SK-N-DZ (cell line): ENCODE results near the gene WWTR1.

Experiments used
- DNase-seq: peaks from one replicate; pipeline ENCODE4 v3.0.0-alpha.2; 2015; ENCODE audit warnings: low spot score

The WWTR1 gene

DNA sequence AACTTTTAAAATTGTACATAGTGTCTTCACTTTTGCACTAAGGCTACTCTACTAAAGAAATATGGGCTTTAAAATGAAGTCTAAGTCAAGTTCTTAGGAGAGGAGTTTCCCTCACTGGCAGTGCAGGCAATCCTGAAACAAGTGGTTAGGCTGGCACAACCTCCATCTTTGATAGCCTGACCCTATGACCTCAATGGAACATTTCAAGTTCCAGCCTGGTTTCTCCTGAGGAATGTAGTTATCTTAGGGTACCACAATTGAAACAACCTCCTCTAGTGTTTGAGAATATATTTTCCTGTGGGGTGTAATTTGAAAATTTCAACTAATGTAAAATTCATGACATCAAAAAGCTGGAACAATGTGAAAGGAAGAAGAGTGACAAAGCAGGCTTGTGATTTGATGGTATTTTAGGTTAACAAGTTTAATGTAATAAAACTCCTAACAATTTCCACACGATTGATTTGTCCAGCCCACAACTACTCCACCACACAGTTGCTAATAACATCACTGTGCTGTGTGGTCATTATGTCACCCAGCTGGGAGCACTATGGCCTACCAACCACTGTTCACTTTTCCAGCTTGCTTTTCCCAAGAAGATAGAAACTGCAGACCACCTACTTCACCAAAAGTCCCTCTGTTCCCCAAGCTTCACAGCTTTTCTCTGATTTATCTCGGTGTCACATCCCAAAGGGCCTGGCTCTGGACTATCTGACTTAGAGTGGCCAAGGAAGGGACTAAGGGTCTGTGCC lies 1.8 kb downstream of the WWTR1 start:
- DNase-seq: no peak

DNA sequence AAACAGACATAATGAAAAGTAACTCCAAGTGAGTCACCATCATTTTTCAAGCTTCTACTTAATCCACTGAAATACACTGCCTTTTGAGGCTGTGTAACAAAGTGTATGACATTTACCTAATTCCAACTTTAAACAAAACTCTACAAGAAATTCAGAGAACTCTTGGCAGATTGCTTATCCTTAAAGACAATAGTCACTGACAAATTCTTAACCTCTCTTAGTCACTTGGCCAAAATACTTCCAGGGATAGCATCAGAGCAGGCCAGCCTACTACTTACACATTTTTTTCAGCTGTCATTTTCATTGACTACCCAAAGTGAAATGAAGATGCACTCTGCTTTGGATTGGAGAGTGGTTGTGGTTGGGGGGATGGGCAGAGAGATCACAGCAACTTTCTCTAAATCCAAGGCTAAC lies 3.6 kb downstream of the WWTR1 start:
- DNase-seq: no peak

GRCh38 chr3:149653564-149653963 lies 4.3 kb downstream of the WWTR1 start:
- no peak for DNase-seq

DNA sequence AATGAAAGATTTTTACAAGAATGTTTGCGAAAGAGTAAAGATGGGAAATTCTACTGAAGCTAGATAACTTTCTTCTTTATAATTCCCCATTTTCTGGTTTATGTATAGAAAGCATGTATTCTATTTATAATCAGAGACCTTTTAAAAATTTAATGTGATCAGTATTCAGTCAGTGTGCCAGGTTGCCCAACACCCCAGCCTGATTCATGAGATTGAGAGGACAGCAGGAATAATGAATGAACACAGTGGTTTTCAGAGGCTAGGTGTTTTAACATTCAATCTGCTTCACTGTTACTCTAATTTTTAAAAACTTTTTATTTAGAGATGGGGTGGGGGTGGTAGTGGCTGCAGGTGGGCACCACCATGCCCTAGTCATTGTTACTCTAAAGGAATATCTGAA lies 4.7 kb downstream of the WWTR1 start:
- DNase-seq: no peak

GRCh38 chr3:149650828-149651227 lies 7.0 kb downstream of the WWTR1 start:
- no peak for DNase-seq

- no peak for DNase-seq
These were observed 9.3 kb downstream of the WWTR1 start for GRCh38 chr3:149648525-149648924.

- no peak for DNase-seq
These were observed 10.0 kb downstream of the WWTR1 start for GRCh38 chr3:149647812-149648211.

DNA sequence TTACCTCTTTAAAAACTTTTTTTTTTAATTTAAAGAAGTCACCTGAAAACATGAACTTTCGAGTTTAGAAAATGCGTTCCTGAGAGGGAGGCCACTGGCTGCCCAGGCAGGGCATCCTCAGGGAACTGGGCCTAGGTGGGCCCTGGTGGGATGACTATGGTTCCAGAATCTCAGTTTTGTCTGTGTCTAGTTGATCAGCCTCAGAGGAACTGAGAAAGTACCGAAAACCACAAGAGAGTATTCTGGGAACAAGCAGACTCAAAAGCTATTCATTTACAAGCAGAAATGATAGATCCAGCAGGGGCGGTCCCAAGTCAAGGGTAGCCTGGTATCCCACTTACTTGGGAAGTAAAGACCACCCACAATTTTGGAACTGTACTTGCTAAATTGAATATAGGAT lies 10.5 kb downstream of the WWTR1 start:
- DNase-seq: no peak

GRCh38 chr3:149646181-149646766 lies 11.6 kb downstream of the WWTR1 start:
- DNase-seq: no peak

GRCh38 chr3:149643963-149644362 lies 13.9 kb downstream of the WWTR1 start:
- no peak for DNase-seq

- no peak for DNase-seq
These were observed 14.4 kb downstream of the WWTR1 start for GRCh38 chr3:149643482-149643798.

- no peak for DNase-seq
These were observed 16.7 kb downstream of the WWTR1 start for GRCh38 chr3:149640976-149641728.

GRCh38 chr3:149639093-149639486 lies 18.7 kb downstream of the WWTR1 start:
- DNase-seq: no peak

DNA sequence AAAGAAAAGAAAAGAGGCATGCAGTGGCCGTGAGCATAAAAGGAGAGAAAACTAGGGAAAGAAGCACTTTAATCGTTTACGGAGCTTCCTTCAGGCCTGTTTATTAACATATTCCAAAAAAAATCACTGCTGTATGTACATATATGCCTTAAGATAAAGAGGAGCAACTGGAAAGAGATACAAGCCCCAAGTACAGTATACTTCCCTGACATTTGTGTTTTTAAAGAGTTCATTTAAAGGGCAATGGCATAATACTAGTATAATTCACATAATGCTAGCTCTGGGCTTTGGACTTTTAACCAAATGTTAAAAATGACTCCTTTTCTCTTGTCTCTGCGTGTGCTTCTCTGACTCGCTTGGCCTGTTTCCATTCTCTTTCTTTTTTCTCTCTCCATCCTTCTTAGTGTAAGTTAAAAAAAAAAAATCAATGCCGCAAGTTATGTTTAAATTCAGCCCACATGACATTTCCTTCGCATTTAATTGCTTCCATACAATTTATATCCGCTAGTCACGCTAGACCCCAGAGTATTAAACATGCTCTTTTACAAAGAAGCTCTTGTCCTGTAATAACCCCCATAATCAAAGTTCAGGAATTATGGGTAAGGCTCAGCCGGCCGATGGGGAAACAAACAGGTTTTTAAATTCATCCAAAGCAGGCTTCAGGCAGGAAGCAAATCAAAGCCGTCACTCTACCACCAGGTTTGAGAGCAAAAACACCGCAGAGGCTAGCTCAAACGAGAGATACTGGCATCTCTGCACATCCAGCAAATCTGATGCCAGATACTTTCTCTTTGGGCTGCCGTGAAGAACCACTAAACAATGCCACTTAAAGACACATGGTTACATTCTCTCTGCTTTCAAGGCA lies 19.4 kb downstream of the WWTR1 start:
- no peak for DNase-seq

DNA sequence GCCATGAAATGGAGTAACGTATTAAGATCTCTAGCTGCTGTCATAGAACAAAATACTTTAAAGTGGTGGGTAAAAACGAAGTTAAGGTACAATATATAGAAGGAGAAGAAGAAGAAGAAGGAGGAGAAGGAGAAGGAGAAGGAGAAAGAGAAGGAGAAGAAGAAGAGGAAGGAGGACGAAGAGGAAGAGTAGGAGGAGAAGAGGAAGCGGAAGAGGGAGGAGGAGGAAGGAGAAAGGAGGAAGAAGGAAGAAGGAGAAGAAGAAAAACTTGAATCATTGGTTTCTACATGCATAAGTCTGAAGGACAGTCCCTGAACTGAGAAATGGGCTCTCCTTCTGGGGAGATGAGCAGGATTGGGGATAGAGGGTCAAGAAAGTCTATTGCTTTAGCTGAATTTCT lies 22.4 kb downstream of the WWTR1 start:
- DNase-seq: no peak

- DNase-seq: no peak
These were observed 23.3 kb downstream of the WWTR1 start for GRCh38 chr3:149634573-149634972.

- no peak for DNase-seq
These were observed 23.8 kb downstream of the WWTR1 start for GRCh38 chr3:149634072-149634471.

DNA sequence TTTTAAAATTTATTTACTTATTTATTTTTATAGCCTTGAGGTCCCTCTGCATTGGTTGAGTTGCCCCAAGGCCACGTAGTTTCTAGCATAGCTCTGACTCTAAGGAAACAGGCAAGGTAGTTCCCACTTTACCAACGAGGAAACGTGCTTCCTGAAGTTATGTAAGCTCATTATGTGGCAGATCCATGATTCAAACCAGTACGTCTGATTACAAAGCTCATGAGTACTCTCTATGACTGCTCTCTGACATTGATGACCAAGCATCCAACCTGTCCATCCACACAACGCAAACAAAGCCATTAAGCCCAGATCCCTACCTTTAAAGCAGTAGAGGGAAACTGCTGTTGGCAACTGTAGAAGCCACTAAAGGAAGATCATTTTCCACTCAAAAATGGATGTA lies 25.6 kb downstream of the WWTR1 start:
- no peak for DNase-seq

- no peak for DNase-seq
These were observed 27.0 kb downstream of the WWTR1 start for GRCh38 chr3:149630806-149631205.

DNA sequence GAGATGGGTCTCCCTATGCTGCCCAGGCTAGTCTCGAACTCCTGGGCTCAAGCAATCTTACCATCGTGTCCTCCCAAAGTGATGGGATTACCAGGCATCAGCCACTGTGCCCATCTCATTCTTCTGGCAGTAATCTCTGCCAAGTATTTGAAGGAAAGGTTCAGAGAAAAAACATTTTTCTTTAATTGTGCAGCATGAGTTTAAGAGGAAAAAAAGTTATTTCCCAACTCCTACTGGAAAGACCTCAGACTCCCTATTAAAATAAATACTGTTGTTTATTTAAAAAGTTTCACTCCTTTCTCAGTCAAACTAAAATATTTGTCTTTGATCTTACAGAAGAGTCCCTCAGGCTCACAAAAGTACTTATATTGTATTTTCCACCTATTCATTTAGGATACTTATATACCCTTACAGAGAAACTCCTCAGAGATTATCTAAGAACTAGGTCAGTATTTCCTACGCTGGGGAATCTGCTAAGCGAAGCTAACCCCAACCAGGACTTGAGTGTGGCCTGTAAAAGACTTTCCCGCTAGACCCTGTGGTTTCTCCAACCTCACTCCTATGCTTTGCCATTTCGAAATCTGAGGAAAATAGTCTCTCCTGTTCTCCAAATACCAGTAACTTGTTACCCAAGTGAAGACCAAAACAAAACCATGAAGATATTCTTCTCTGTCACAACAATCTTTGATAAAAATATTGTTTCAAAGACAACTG lies 28.7 kb downstream of the WWTR1 start:
- DNase-seq: no peak

DNA sequence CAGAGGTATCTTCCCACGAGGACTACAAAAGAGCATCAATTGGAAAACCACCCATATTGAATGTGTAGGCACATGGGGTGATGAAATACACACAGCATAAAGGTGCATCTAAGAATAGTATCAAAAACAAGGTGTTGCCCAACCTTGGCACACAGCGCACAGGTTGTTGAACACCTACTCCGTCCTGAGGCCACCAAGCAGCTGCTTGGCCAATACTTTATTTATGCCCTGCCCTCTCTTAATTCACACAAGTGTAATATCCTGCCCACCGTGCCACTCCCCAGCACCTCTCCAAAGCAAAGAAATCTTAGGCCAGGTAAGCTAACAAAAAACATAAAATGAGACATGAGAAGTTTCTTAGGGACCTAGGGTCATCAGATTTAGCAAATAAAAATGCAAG lies 31.2 kb downstream of the WWTR1 start:
- no peak for DNase-seq
